Renal cortex interstitium (tissue), 11 donors: Measurements from ENCODE around the gene LRRFIP1. TPM values are rescaled to one million over a fixed set of nuclear protein-coding genes. Genes with fewer than 3 reads are reported as not detected.
"Not testable (repeated sequence)": the region's sequence is repeated elsewhere in the genome, so short reads cannot be mapped to it uniquely, and the experiment has no call there.

Source experiments
- DNase-seq, 11 donors: peaks; one replicate each; pipeline ENCODE4 v3.0.0-alpha.2; 2013; ENCODE audit warnings: low read depth in 9 of 11, low spot score in 4 of 11; ENCODE audit errors: extremely low read depth in 1 of 11
- polyA plus RNA-seq, 3 donors: library from polyadenylated mRNA; unstranded; fragments of 120-200 nt; gene quantifications; one replicate each; pipeline ENCODE4 v1.2.1, GENCODE V29; 2013; ENCODE audit not compliant: insufficient read length in 3 of 3

LRRFIP1 gene
- polyA plus RNA-seq, 3 donors: 76.2 to 104 (median 94.4) TPM

GRCh38 chr2:237669283-237669627 lies 41.9 kb downstream of the LRRFIP1 start:
- no peak for DNase-seq

- DNase-seq: peak; percentile 85 to 97 (median 91)
Observed at GRCh38 chr2:237669628-237670392, 42.4 kb downstream of the LRRFIP1 start.

- no peak for DNase-seq
Observed at GRCh38 chr2:237670641-237671040, 43.3 kb downstream of the LRRFIP1 start.

- DNase-seq: no peak
Observed at GRCh38 chr2:237671466-237672138, 44.2 kb downstream of the LRRFIP1 start.

- DNase-seq: no peak
Observed at GRCh38 chr2:237672731-237673129, 45.3 kb downstream of the LRRFIP1 start.

- no peak for DNase-seq
Observed at GRCh38 chr2:237673130-237674001, 46.0 kb downstream of the LRRFIP1 start.

DNA sequence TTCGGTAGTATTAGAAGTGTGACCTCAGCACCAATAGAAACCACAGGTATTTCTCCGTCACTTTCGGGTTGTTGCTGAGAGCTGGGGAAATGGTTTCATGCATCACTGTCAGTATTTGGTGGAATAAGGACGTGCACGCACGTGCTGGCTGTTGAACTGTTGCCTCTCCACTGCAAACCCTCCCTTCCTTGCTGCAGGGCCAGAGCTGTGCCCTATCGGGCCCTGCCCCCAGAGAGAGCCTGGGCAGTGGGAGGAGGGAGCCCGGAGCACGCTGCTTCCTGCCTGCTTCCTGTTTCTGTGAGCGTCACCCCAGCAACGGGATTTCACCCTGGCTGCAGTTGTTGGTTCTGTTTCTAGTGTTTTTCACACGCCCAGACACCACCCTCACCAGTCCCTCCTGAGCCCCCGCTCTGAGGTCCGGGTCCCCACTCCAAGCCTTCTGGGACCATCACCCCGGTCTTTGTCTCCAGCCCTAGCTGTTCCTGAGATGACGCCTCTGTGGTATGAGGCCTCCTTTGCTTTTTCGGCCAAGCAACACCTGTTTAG lies 47.4 kb downstream of the LRRFIP1 start:
- peak in 3 of 11 donors; percentile 67 to 86 (median 70) for DNase-seq

DNA sequence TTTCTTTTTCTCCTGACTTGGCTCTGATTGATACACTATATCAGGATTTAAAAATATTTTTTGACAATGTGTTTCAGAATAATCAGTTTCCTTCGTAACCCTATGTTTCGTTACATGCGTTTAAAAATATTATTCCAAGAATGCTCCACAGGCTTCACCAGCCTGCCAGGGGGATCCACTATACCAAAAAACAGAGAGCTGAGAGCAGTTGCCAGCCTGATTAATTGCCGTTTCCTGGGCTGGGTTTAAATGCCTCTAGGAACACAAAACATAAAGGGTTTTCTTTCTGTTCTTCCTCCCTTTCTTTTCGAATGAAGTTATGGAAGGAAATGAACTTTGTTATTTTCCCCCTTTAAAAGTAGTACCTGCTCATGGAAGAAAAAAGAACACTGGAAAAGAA lies 47.9 kb downstream of the LRRFIP1 start:
- DNase-seq: no peak

GRCh38 chr2:237680702-237681478 lies 53.5 kb downstream of the LRRFIP1 start:
- no peak for DNase-seq

GRCh38 chr2:237682151-237682550 lies 54.8 kb downstream of the LRRFIP1 start:
- no peak for DNase-seq

DNA sequence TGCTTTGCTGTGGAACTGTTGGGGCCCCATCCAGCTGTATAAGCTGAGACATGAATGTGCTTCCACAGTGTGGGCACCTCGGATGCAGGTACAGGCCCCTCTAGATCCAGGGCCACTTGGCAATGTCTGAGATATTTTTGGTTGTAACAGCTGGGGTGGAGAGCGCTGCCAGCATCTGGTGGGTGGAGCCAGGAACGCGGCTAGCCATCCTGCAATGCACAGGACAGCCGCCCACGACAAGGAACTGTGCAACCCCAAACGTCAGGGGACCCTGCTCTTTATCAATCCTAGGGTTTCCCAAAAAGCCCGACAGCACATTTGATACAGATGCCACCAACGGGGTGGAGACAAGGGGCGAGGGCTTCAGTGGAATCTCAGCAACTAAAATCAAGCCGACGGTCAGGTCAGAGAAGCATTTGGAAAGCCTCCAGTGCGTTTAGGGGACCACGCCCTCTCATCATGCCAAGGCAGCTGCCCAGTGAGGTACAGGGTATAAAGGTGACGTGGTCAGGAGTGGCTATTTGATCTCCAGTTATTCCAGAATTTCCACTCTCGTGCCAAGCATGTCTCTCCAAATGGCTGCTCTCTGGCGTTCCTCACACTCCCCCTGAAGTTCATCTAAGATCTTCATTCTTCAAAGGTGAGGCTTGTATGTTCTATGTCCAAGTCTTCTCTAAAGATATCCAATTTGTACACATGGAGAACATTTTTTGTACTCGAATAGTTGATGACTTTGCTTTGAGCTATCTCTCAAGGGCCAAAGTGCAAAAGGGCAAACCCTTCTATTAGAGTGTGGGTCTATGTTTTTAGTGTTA lies 55.7 kb downstream of the LRRFIP1 start:
- DNase-seq: no peak

- no peak for DNase-seq
Observed at GRCh38 chr2:237685408-237685807, 58.0 kb downstream of the LRRFIP1 start.

DNA sequence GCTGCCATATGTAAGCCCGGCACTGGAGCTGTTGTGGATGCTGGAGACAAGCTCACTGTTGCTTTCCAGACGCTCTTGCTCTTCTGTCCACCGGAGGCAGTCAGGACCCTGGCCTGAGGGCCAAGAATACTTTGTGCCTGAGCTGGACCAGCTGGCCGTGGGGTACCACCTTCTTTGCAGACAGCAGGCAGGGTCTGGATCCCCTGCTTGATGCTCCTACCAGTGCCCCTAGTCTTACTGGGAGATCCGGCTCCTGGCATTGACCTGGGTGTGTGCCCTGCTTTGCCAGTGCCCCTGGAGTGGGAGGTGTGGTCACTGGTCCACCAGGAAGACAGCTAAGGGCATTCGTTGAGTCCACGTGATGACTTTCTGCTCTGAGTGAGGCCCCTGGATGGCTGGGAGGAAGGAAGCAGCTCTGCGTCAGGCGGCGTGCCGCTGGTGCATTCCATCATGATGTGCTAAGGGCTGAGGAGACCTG lies 59.3 kb downstream of the LRRFIP1 start:
- no peak for DNase-seq

DNA sequence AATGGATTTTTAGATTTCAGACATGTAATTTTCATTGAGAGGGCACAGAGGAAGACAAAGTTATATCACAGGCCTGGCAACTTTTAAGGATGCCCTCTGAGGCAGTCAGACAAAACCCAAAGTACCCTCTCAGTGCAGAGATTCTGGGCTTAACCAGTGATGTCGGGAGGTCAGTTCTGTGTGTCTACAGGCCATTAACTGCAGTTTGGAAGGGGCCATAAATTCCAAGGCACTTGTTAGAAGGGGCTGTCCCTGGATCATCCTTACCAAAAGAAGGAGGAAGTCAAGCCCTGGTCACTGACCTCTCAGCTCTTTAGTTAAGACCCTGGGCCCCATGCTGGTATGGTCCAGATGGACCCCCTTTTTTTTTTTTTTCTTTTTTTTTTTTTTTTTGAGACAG lies 60.7 kb downstream of the LRRFIP1 start:
- no peak for DNase-seq

GRCh38 chr2:237688541-237688940 lies 61.2 kb downstream of the LRRFIP1 start:
- not testable (repeated sequence) for DNase-seq

DNA sequence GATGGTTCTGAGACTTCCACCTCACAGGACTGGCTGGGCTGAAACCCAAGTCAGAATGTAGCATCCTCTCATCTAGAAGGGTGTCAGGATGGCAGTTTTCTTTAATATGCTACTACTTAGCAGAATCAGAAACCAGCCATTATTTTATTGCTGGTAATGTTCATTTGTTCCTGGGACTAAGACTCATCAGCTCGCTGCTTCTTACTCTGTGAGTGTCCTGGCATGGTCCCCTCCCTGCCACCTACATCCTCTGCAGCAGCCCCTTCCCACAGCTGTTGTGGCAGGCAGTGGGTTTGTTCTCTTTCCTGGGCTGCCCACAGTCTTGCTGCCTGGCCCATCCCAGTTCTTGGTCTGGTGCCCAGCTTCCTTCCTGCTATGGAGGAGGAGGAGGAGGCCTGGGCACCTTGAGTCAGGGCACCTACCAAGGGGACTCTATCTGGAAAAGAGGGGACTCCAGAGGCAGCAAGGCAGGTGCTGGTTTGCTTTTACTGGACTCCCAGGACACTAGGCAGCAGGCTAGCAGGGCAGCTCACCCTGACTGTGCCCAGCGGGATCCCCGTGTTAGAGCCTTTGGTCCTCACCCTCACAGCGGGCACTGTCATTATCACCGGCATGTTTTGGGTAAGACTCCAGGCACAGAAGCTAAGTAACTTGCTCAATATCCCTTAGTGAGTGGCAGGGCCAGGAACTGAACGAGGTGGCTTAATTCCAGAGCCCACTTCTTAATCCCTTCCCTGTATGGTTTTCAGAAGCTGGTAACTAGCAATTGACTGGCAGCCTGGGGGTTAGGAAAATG lies 62.1 kb downstream of the LRRFIP1 start:
- DNase-seq: no peak
